NCI-H1417 treated with DMSO at 0.1 percent for 48 hours (cell line): ENCODE measurements around the gene EIF3F.

ENCODE experiments used
- DNase-seq: peaks from one replicate; lab custom pipeline; 2025; lab: John Stamatoyannopoulos, UW

EIF3F gene

GRCh38 chr11:8022876-8023275 is 35.7 kb downstream of the EIF3F start:
- DNase-seq: no peak

- DNase-seq: no peak
These were observed 36.9 kb downstream of the EIF3F start for GRCh38 chr11:8023831-8024555.

GRCh38 chr11:8025123-8025522 is 38.0 kb downstream of the EIF3F start:
- no peak for DNase-seq

GRCh38 chr11:8025816-8026215 is 38.7 kb downstream of the EIF3F start:
- no peak for DNase-seq

GRCh38 chr11:8026982-8027381 is 39.8 kb downstream of the EIF3F start:
- DNase-seq: no peak

- no peak for DNase-seq
These were observed 41.6 kb downstream of the EIF3F start for GRCh38 chr11:8028766-8029165.

- DNase-seq: no peak
These were observed 43.5 kb downstream of the EIF3F start for GRCh38 chr11:8030526-8031247.

GRCh38 chr11:8031248-8032115 is 44.3 kb downstream of the EIF3F start:
- no peak for DNase-seq

GRCh38 chr11:8032122-8032521 is 45.0 kb downstream of the EIF3F start:
- no peak for DNase-seq

GRCh38 chr11:8032576-8033304 is 45.6 kb downstream of the EIF3F start:
- no peak for DNase-seq

GRCh38 chr11:8033305-8034105 is 46.4 kb downstream of the EIF3F start:
- DNase-seq: no peak

GRCh38 chr11:8034106-8034585 is 47.0 kb downstream of the EIF3F start:
- DNase-seq: no peak

GRCh38 chr11:8034604-8035190 is 47.6 kb downstream of the EIF3F start:
- no peak for DNase-seq

- no peak for DNase-seq
These were observed 48.2 kb downstream of the EIF3F start for GRCh38 chr11:8035200-8035855.

- DNase-seq: no peak
These were observed 49.1 kb downstream of the EIF3F start for GRCh38 chr11:8036002-8036802.

GRCh38 chr11:8036986-8037385 is 49.8 kb downstream of the EIF3F start:
- DNase-seq: no peak

GRCh38 chr11:8038393-8038792 is 51.3 kb downstream of the EIF3F start:
- no peak for DNase-seq

- DNase-seq: no peak
These were observed 51.8 kb downstream of the EIF3F start for GRCh38 chr11:8038811-8039529.
